GM21390 (cell line): ENCODE results near the gene TMEM125.

Source experiments
- ATAC-seq: cut with Tn5 transposase; IDR thresholded peaks from one replicate; pipeline ENCODE4 v1.9.1; 2021; ENCODE audit not compliant: unreplicated experiment

TMEM125 gene

DNA sequence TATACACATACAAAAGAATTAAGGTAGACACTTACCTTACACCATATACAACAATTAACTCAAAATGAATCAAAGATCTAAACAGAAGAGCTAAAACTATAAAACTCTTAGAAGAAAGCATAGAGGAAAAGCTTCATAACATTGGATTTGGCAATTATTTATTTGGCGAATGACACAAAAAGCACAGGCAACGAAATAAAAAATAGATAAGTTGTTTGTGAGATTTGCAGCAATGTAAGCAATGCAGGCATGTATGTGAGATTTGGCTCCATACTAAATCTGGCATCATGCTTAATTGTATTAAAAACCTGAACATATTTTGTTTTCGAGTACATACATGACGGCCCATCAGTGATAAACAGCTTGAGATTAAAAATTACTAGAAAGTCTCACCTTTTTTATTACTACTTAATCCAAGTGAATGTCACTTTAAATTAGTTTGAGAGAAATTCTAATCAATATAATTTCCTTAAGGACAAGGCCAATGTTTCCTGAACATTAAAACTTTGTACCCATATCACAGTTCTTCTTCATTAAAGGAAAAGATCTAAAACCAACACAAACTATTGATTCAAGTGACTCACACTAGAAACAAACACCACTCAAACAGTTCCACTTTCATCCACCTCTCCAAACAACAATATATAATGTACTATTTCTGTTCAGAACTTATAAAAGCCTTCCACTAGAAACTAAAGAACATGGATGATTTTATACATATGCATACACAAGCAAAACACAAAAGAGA is 23.1 kb upstream of the TMEM125 start:
- ATAC-seq, result no peak

- no peak for ATAC-seq
Measured at GRCh38 chr1:43247256-43247921, 22.4 kb upstream of the TMEM125 start.

DNA sequence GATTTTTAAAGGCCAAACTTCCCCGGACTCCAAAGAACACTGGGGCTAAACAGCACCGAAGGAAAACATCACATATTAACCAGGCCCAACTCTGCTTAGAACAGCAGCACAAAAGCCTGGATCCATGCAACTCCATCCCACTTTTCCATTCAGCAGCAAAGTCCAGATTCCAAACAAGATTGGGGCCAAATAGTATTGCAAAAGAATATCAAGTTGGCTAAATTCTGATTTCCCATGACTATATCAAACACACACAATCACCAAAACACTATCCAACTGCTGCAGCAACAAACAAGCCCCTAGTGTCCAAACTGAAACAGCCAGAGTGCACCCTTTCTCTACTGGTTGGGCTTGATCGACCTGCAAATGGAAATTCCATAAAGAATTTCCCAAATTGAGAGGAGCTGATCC is 19.4 kb upstream of the TMEM125 start:
- no peak for ATAC-seq

- ATAC-seq, result no peak
Measured at GRCh38 chr1:43251024-43251423, 18.8 kb upstream of the TMEM125 start.

DNA sequence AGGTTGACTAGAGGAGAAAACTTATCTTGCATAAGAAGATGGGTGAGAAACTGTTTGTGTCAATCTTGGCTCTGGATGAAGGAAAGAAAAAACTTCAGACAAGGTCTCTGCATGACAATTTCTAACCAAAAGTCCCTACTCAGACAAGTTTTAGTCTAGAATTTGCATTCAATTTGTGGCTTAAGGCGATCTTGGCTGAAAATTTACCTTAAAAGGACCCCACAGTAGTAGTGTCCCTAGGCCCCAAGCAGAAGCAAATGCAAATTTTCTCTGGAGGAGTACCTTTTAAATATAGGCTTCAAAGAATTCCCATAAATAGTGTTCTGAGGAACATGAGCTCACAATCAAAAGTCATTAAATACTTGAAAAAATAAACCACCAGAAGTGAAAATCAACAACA is 17.6 kb upstream of the TMEM125 start:
- no peak for ATAC-seq

DNA sequence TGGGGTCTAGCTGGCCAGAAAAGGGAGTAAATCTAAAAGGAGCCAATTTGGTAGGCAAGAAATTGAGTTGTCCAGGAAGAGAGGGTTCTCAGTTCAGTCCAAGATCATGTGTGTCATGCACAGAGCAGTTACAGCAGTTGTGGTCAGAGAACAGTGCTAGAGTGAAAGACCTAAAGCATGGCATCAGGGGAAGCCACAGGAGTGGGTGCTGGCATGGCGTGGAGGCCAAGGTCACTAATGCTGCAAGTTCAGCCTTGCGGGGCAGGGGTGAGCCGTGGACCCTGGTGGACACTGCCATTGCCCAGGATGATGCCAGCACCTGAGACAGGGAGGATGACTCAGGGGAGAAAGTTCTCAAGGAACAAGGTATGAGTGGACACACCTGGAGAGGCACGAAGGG is 16.6 kb upstream of the TMEM125 start:
- no peak for ATAC-seq

GRCh38 chr1:43253876-43254275 is 15.9 kb upstream of the TMEM125 start:
- ATAC-seq, result no peak

- ATAC-seq, result no peak
Measured at GRCh38 chr1:43255438-43256210, 14.2 kb upstream of the TMEM125 start.

GRCh38 chr1:43256675-43257570 is 12.9 kb upstream of the TMEM125 start:
- ATAC-seq, result no peak

DNA sequence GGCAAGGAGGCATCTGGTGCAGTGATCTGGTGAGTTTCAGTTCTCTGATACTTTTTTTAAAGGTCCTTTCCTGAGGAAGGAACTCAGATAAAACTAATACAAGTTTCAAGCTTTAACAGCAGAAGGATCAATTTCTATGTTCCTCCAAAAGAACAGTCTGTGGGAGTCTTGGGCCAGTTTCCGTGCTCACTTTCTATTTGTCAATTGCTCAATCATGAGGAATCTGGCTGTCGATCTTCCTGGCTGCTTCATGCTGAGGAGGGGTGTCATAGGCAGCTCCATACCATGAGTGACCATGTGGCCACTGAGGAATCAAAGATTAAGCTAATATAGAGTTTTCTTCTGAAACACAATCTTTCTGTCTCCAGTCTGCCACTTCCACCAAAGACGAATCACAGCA is 11.4 kb upstream of the TMEM125 start:
- ATAC-seq, result no peak

DNA sequence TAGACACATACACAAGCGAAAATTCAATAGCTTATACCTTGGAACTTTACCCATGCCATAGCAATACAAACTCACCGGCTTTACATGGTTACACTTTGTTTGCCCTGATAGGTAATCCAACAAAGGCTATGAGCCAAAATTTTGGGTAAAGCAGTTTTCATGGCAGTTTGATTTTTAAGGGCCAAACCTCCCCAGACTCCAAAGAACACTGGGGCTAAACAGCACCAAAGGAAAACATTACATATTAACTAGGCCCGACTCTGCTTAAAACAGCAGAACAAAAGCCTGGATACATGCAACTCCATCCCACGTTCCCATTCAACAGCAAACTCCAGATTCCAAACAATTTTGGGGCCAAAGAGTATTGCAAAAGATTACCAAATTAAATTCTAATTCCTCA is 4.4 kb upstream of the TMEM125 start:
- ATAC-seq, result no peak

- ATAC-seq, result no peak
Measured at GRCh38 chr1:43266881-43267280, 2.9 kb upstream of the TMEM125 start.

DNA sequence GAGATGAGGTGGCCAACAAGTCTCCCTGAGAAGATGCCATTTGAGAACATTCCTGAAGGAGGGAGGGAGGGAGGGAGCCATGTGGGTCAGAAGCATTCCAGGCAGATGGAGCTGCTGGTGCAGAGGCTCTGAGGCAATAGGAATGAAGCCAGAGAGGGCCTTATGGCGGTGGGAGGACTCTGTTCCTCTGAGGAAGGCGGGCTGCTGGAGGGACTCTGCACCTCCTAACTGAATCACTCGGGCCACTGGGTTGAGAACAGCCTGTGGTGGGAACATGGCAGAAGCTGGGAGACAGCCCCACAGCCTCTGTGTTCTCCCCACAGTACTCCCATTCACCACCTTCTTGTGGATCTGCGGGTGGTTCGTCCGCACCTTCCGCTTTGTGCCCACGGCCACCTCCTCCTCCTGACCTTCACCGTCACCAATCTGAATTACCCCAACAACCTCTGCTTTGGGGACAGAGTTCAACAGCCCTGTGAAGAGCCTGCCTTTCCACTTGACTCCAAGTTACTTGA is 2.4 kb upstream of the TMEM125 start:
- ATAC-seq, result no peak

DNA sequence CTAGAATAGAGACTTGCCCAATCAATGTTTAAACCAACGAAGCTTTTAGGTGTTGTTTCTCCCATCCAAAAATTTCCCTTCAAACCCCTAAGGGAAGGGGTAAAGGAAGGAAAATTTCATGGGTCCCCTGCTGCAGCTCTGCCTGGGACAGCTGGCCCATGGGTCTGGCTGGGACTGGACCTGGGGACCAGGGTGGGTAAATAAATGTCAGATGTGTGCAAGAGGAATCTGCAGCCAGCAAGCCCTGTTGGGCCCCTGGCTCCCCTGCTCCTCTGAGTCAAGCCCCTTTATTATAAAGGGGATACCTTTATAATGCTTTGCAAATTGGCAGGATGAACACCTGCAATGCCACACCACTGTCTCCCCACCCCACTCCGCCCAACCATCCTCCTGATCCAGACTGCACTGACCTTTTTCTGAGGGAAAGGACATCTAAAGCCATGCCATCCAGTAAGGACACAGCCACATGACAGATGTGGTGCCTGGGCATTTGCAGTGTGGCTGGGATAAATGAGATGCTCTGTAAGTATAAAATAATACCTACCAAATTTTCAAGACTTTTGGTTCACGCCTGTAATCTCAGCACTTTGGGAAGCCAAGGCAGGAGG is 1.9 kb upstream of the TMEM125 start:
- ATAC-seq, result no peak

- no peak for ATAC-seq
Measured at GRCh38 chr1:43270421-43271095, 775 bp downstream of the TMEM125 start.

DNA sequence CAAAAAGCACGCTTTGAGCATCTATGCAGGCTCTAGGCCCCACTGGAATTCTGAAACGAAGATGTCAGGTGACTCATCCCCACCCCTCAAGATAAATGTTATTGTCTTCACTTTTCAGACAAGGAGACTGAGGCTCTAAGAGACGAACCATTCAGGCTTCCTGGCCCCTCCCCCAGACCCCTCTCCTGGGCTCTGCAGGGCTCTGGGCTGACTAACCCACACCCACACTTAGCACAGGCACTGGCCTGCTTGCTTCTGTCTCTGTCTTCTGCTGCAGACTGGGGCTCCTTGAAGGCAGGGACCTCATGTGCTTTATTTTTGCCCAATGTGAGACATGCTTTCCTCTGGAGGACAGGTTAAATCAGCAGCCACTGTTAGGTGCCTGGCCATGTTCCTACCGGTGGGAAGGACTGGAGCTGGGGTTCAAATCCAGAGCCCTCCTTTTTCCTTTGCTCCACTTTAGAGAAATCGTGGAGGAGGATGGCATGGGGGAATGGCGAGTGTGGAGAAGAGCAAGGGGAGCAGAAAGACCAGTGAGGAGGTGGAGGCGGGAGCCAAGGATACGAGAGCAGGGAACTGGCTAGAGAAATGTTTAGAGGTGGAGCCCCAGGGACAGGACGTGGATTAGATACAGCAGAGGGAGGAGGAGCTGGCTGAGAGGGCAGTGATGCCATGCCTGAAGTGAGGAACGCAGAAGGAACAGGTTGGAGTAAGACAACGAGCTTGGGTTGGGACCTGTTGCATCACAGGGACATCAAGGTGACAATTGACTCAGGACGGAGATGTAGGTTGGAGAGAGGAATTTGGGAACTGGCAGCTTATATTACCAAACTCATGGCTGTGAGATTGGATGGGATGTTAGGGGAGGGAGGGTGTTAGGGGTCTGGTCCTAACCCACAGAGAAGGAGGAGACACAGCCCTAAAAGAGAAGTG is 1.7 kb downstream of the TMEM125 start:
- no peak for ATAC-seq

GRCh38 chr1:43272161-43272560 is 2.4 kb downstream of the TMEM125 start:
- no peak for ATAC-seq
